HepG2 (cell line): ENCODE results near the gene SPRY1. TPM values are rescaled to one million over a fixed set of nuclear protein-coding genes. Genes with fewer than 3 reads are reported as not detected.

Experiments
- ATAC-seq: fragments of 200-7000 bp; cut with Tn5 transposase; 3 replicates; pipeline ENCODE4 v1.9.1; 2020; ENCODE audit warnings: mild to moderate bottlenecking, moderate library complexity
- BruUV-seq: library from RNA; stranded (reverse); fragments of 400-500 nt; replicated peaks from 2 replicates; lab custom pipeline; 2021; lab: Mats Ljungman, UMichigan
- CTCF ChIA-PET: fragments of 300-600 bp; formaldehyde crosslinking; extraction: SDS; loops from one replicate; lab custom pipeline; 2021; ENCODE audit warnings: low total read pairs, inconsistent platforms, low intra/inter-chr PET ratio; lab: Yijun Ruan, JAX
- POLR2A ChIA-PET: fragments of 350-600 bp; sonication (Branson Sonifier 250); formaldehyde crosslinking; loops from one replicate; lab custom pipeline; 2020; ENCODE audit warnings: antibody characterized with exemption, inconsistent platforms; lab: Yijun Ruan, JAX
- DNase-seq: peaks from one replicate; pipeline ENCODE4 v3.0.0-alpha.2; 2015; ENCODE audit warnings: low spot score
- FAIRE-seq: peaks from 3 replicates; lab custom pipeline; 2011; peaks lifted over from hg19 to GRCh38; lab: Jason Lieb, UNC
- H2AFZ ChIP-seq: one replicate; pipeline ENCODE4 v1.6.1; 2011; ENCODE audit warnings: low read length, inconsistent platforms
- H3K27ac ChIP-seq: fragments of 300-600 bp; 3 replicates; pipeline ENCODE4 v1.8.0; 2011; ENCODE audit warnings: mixed run types, mild to moderate bottlenecking, mixed read lengths, low read length, inconsistent platforms; ENCODE audit not compliant: insufficient read depth; ENCODE audit errors: extremely low read length
- H3K27me3 ChIP-seq, 2 experiments: fragments of 200-600 bp in 1 of 2; 2 replicates in 1 of 2; 3 replicates in 1 of 2; pipeline versions ENCODE4 v1.6.0 to v1.8.0; 2011; ENCODE audit warnings: low read length in 2 of 2, mild to moderate bottlenecking in 2 of 2, moderate library complexity in 2 of 2, inconsistent platforms in 1 of 2; ENCODE audit not compliant: insufficient read depth in 2 of 2, control insufficient read depth in 1 of 2
- H3K36me3 ChIP-seq, 2 experiments: fragments of 200-600 bp in 1 of 2; replicated peaks in 1 of 2; 2 replicates in 1 of 2; 3 replicates in 1 of 2; pipeline versions ENCODE4 v1.5.1 to v1.8.0; 2011; ENCODE audit warnings: low read length in 2 of 2, inconsistent platforms in 1 of 2; ENCODE audit not compliant: insufficient read depth in 2 of 2, control insufficient read depth in 1 of 2
- H3K4me1 ChIP-seq: 2 replicates; pipeline ENCODE4 v1.5.1; 2012; ENCODE audit warnings: low read length, inconsistent platforms; ENCODE audit not compliant: insufficient read depth
- H3K4me2 ChIP-seq: 2 replicates; pipeline ENCODE4 v1.6.0; 2011; ENCODE audit warnings: low read depth, low read length, inconsistent platforms
- H3K4me3 ChIP-seq, 3 experiments: fragments of 200-600 bp in 1 of 3; sonication (generic), shearing (Covaris generic) in 1 of 3; replicated peaks in 1 of 3; 2 replicates each; pipeline ENCODE4 v1.5.1; 2011 to 2016; ENCODE audit warnings: low read length in 3 of 3, inconsistent platforms in 2 of 3, low read depth in 2 of 3, mild to moderate bottlenecking in 2 of 3, control low read depth in 1 of 3, mixed read lengths in 1 of 3; ENCODE audit not compliant: insufficient read depth in 1 of 3
- H3K79me2 ChIP-seq: one replicate; pipeline ENCODE4 v1.6.1; 2011; ENCODE audit warnings: low read length, inconsistent platforms; ENCODE audit not compliant: insufficient read depth
- H3K9ac ChIP-seq: 2 replicates; pipeline ENCODE4 v1.6.0; 2011; ENCODE audit warnings: mild to moderate bottlenecking, low read depth, low read length, inconsistent platforms; ENCODE audit not compliant: insufficient read depth
- H3K9me3 ChIP-seq: 2 replicates; pipeline ENCODE4 v1.5.1; 2012; ENCODE audit warnings: mild to moderate bottlenecking, low read length
- H4K20me1 ChIP-seq: 2 replicates; pipeline ENCODE4 v1.6.0; 2011; ENCODE audit warnings: inconsistent platforms, mild to moderate bottlenecking, low read length, moderate library complexity; ENCODE audit not compliant: insufficient read depth
- CBFB ChIP-seq: sonication (generic); formaldehyde crosslinking; IDR thresholded peaks from 2 replicates; pipeline ENCODE4 v1.4.0; 2020; ENCODE audit warnings: missing genetic modification reagents
- KDM2A ChIP-seq: sonication (generic); formaldehyde crosslinking; IDR thresholded peaks from 2 replicates; pipeline ENCODE4 v1.4.0; 2020; ENCODE audit warnings: low read depth, missing genetic modification reagents, borderline replicate concordance
- NCOA2 ChIP-seq: sonication (generic); formaldehyde crosslinking; IDR thresholded peaks from 2 replicates; pipeline ENCODE4 v1.8.0; 2022; ENCODE audit warnings: inconsistent platforms
- POLR2AphosphoS5 ChIP-seq: IDR thresholded peaks from 2 replicates; pipeline ENCODE4 v1.6.1; 2012; ENCODE audit warnings: low read depth, low read length
- POLR2G ChIP-seq: fragments of 200-400 bp; formaldehyde crosslinking; IDR thresholded peaks from 2 replicates; pipeline ENCODE4 v1.6.1; 2018; ENCODE audit warnings: mild to moderate bottlenecking, low read depth, low read length, moderate library complexity
- RARA ChIP-seq: IDR thresholded peaks from 2 replicates; pipeline ENCODE4 v1.6.1; 2016; ENCODE audit warnings: missing genetic modification reagents, missing compliant biosample characterization
- RBM22 ChIP-seq: fragments of 200-400 bp; formaldehyde crosslinking; optimal IDR thresholded peaks from 2 replicates; pipeline ENCODE3; 2017; ENCODE audit warnings: mild to moderate bottlenecking, low read length, moderate library complexity
- TP53 ChIP-seq: sonication (generic); formaldehyde crosslinking; conservative IDR thresholded peaks from 2 replicates; pipeline ENCODE4 v1.4.0; 2020; ENCODE audit warnings: missing genetic modification reagents
- ZBTB38 ChIP-seq: sonication (generic); formaldehyde crosslinking; IDR thresholded peaks from 2 replicates; pipeline ENCODE4 v1.5.1; 2020; ENCODE audit warnings: mild to moderate bottlenecking, missing genetic modification reagents
- ZNF121 ChIP-seq: sonication (generic); formaldehyde crosslinking; IDR thresholded peaks from 2 replicates; pipeline ENCODE4 v1.5.0; 2020; ENCODE audit warnings: mild to moderate bottlenecking, missing genetic modification reagents
- ZNF274 ChIP-seq: sonication (generic); formaldehyde crosslinking; IDR thresholded peaks from 2 replicates; pipeline ENCODE4 v1.5.1; 2020; ENCODE audit warnings: mild to moderate bottlenecking, missing genetic modification reagents
- ZSCAN20 ChIP-seq: sonication (generic); formaldehyde crosslinking; IDR thresholded peaks from 2 replicates; pipeline ENCODE4 v1.4.0; 2020; ENCODE audit warnings: missing genetic modification reagents, mild to moderate bottlenecking, borderline replicate concordance
- WGBS: methylation state at CpG from one replicate; pipeline ENCODE4 v1.1.6; 2017; ENCODE audit warnings: low lambda C conversion rate; 5-methylcytosine and 5-hydroxymethylcytosine counted together
- in situ Hi-C: cut with HindIII; loops from 2 replicates; pipeline ENCODE4 v1.10.0; 2017; ENCODE audit warnings: low pct_unique_long_range_greater_than_20kb; ENCODE audit not compliant: extremely low pct_ligation_motif_present
- intact Hi-C: fragments of 100-400 bp; cut with micrococcal nuclease; formaldehyde crosslinking; loops from one replicate; pipeline ENCODE4 v1.10.0; 2022; ENCODE audit not compliant: unreplicated experiment
- polyA plus RNA-seq, 8 experiments: library from polyadenylated mRNA; depleted of rRNA in 3 of 8; stranded (reverse) in 7 of 8; unstranded in 1 of 8; fragments of >200 nt; fragmentation: Illumina TruSeq in 4 of 8; extraction: Trizol in 4 of 8; gene quantifications; 2 replicates each; pipeline versions ENCODE4 v1.2.1 to v1.2.3, GENCODE V29; 2011 to 2016; ENCODE audit warnings: low read depth in 4 of 8, missing spikeins in 1 of 8, mixed read lengths in 1 of 8; ENCODE audit not compliant: insufficient read depth in 1 of 8
- total RNA-seq, 5 experiments: library from RNA; depleted of rRNA; stranded (reverse); fragments of >200 nt; fragmentation: Illumina TruSeq; extraction: Trizol; gene quantifications; 2 replicates each; pipeline ENCODE4 v1.2.3, GENCODE V29; 2016; ENCODE audit warnings: low read depth in 1 of 5
- TF ChIP-seq, protein P1 (sequence below): IDR thresholded peaks from 2 replicates; pipeline ENCODE4 v1.6.1; 2016; ENCODE audit warnings: mild to moderate bottlenecking
- TF ChIP-seq, protein P2 (sequence below): sonication (generic); formaldehyde crosslinking; IDR thresholded peaks from 2 replicates; pipeline ENCODE4 v1.5.0; 2020; ENCODE audit warnings: mild to moderate bottlenecking, missing genetic modification reagents
- TF ChIP-seq, protein P3 (sequence below): IDR thresholded peaks from 2 replicates; pipeline ENCODE4 v1.6.1; 2012; ENCODE audit warnings: low read length, improper control_type of control experiment

SPRY1 gene
- total and polyA plus RNA-seq, 2 of the 13 experiments (the other 11 are each of a cell fraction or from before 2014, with no cell fraction given): 24.7 to 33.4 TPM

DNA sequence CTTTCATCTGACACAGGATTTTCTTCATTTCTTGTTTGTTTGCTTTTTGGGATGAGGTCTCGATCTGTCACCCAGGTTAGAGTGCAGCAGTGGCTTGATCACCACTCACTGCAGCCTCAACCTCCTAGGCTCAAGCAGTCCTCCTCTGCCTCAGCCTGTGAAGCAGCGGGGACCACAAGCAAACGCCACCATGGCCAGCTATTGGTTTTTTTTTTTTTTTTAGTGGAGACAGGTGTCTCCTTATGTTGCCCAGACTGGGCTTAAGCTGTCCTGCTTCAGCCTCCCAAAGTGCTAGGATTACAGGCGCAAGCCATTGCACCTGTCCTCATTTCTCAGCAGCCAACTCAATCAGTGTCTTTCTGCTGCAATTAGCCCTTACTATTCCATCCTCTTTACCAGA lies 10.3 kb downstream of the SPRY1 start:
- Histone ChIP-seq H3K9me3 (no peaks in the 10 kb centered on the region), H3K4me3 (no peak overlapping the region), H3K4me2 (no peak overlapping the region; the same call in 1 of the 2 replicates), H3K9ac (no peak overlapping the region), H3K4me1 (peaks cover 98% of the 10 kb centered on the region), H4K20me1 (peaks cover 33% of the 10 kb centered on the region), H3K79me2 (peaks cover 43% of the 10 kb centered on the region), H3K36me3 (peaks cover 12 to 19% of the 10 kb centered on the region in 2 experiments), H2AFZ (no peak overlapping the region), H3K27ac (peak overlapping the region; percentile 9), H3K27me3 (no peaks in the 10 kb centered on the region)
- ATAC-seq (peak; percentile 59), DNase-seq (no peak), FAIRE-seq (peak; percentile 28)
- in situ Hi-C loops: no loop called here
- ChIA-PET POLR2A (no interaction called here), CTCF (no interaction called here)
- 58% methylated on average over 4 of the region's 4 CpGs for WGBS
- intact Hi-C loops: no loop called here
- no TSS peak for BruUV-seq
- no peak for TF ChIP-seq ZNF274 (CRISPR knock-in tag)
- 0 out of 2 replicates have a peak, but pooled peaks have one; percentile 14 for TF ChIP-seq POLR2AphosphoS5
- TF ChIP-seq, protein P1, sequence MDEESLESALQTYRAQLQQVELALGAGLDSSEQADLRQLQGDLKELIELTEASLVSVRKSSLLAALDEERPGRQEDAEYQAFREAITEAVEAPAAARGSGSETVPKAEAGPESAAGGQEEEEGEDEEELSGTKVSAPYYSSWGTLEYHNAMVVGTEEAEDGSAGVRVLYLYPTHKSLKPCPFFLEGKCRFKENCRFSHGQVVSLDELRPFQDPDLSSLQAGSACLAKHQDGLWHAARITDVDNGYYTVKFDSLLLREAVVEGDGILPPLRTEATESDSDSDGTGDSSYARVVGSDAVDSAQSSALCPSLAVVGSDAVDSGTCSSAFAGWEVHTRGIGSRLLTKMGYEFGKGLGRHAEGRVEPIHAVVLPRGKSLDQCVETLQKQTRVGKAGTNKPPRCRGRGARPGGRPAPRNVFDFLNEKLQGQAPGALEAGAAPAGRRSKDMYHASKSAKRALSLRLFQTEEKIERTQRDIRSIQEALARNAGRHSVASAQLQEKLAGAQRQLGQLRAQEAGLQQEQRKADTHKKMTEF (CRISPR knock-in tag): 0 out of 2 replicates have a peak, but pooled peaks have one; percentile 24
- 0 out of 2 replicates have a peak, but pooled peaks have one; percentile 9 for TF ChIP-seq RARA (CRISPR knock-in tag)
- no peak for TF ChIP-seq ZSCAN20 (CRISPR knock-in tag)
- TF ChIP-seq KDM2A (CRISPR knock-in tag): no peak
- TF ChIP-seq TP53: no peak
- no peak for TF ChIP-seq CBFB (CRISPR knock-in tag)
- TF ChIP-seq, protein P2, sequence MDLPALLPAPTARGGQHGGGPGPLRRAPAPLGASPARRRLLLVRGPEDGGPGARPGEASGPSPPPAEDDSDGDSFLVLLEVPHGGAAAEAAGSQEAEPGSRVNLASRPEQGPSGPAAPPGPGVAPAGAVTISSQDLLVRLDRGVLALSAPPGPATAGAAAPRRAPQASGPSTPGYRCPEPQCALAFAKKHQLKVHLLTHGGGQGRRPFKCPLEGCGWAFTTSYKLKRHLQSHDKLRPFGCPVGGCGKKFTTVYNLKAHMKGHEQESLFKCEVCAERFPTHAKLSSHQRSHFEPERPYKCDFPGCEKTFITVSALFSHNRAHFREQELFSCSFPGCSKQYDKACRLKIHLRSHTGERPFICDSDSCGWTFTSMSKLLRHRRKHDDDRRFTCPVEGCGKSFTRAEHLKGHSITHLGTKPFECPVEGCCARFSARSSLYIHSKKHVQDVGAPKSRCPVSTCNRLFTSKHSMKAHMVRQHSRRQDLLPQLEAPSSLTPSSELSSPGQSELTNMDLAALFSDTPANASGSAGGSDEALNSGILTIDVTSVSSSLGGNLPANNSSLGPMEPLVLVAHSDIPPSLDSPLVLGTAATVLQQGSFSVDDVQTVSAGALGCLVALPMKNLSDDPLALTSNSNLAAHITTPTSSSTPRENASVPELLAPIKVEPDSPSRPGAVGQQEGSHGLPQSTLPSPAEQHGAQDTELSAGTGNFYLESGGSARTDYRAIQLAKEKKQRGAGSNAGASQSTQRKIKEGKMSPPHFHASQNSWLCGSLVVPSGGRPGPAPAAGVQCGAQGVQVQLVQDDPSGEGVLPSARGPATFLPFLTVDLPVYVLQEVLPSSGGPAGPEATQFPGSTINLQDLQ: no peak
- 0 out of 2 replicates have a peak, but pooled peaks have one; percentile 43 for TF ChIP-seq ZNF121
- TF ChIP-seq POLR2G: peak; percentile 69; the same call in 1 of the 2 replicates
- TF ChIP-seq RBM22: peak; percentile 61
- TF ChIP-seq, protein P3, sequence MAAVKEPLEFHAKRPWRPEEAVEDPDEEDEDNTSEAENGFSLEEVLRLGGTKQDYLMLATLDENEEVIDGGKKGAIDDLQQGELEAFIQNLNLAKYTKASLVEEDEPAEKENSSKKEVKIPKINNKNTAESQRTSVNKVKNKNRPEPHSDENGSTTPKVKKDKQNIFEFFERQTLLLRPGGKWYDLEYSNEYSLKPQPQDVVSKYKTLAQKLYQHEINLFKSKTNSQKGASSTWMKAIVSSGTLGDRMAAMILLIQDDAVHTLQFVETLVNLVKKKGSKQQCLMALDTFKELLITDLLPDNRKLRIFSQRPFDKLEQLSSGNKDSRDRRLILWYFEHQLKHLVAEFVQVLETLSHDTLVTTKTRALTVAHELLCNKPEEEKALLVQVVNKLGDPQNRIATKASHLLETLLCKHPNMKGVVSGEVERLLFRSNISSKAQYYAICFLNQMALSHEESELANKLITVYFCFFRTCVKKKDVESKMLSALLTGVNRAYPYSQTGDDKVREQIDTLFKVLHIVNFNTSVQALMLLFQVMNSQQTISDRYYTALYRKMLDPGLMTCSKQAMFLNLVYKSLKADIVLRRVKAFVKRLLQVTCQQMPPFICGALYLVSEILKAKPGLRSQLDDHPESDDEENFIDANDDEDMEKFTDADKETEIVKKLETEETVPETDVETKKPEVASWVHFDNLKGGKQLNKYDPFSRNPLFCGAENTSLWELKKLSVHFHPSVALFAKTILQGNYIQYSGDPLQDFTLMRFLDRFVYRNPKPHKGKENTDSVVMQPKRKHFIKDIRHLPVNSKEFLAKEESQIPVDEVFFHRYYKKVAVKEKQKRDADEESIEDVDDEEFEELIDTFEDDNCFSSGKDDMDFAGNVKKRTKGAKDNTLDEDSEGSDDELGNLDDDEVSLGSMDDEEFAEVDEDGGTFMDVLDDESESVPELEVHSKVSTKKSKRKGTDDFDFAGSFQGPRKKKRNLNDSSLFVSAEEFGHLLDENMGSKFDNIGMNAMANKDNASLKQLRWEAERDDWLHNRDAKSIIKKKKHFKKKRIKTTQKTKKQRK: no peak
- peak; percentile 51; the same call in 1 of the 2 replicates for TF ChIP-seq ZBTB38 (CRISPR knock-in tag)
- no peak for TF ChIP-seq NCOA2
